Measurements from ENCODE around the gene ATP2B2. TPM values are rescaled to one million over a fixed set of nuclear protein-coding genes. Genes with fewer than 3 reads are reported as not detected.

The ATP2B2 gene
- total and polyA plus RNA-seq, 2 experiments from 2014 or later: 0.66 to 1.8 TPM

GRCh38 chr3:10274601-10275000 lies 230.8 kb downstream of the ATP2B2 start:
- 63% methylated on average over 1 of the region's 1 CpG for WGBS (ENCODE audit: low lambda C conversion rate, missing lambda C conversion rate)
- peaks cover 65% of the 10 kb centered on the region for H3K79me2 ChIP-seq
- no peaks in the 10 kb centered on the region for H3K27me3 ChIP-seq
- no peak overlapping the region for H3K27ac ChIP-seq
- H3K36me3 ChIP-seq (replicated peaks; ENCODE audit: insufficient read depth, low read depth): no peaks in the 10 kb centered on the region
- H2AFZ ChIP-seq: no peak overlapping the region
- TF ChIP-seq EZH2 (IDR thresholded peaks at IDR 0.05; ENCODE audit: borderline replicate concordance): no peak
- TF ChIP-seq CTCF (IDR thresholded peaks at IDR 0.05; ENCODE audit: poor library complexity): no peak
- no peak for TF ChIP-seq EZH2phosphoT487 (IDR thresholded peaks at IDR 0.05; ENCODE audit: low read depth, severe bottlenecking, unreplicated experiment)
- no peak overlapping the region for H3K4me3 ChIP-seq
- H3K4me1 ChIP-seq (ENCODE audit: insufficient read depth): no peaks in the 10 kb centered on the region
- peaks cover 28% of the 10 kb centered on the region for H4K20me1 ChIP-seq (ENCODE audit: insufficient read depth, poor library complexity, severe bottlenecking)
- H3K9me2 ChIP-seq (replicated peaks; ENCODE audit: insufficient read depth): no peaks in the 10 kb centered on the region
- no peak for DNase-seq (ENCODE audit: low spot score)
- no peaks in the 10 kb centered on the region for H3K9me3 ChIP-seq (ENCODE audit: low read depth)
- no peak overlapping the region for H3K4me2 ChIP-seq

MicroRNAs within 50 kb of the gene (microRNA counts, 767-probe panel; counts per million panel counts)
- microRNA hsa-miR-378b (not detected), microRNA hsa-miR-885-3p (not detected), microRNA hsa-miR-885-5p (2,634 counts per million, percentile 5 among the panel's probes with 10 or more counts)

Small RNAs within 50 kb of the gene (microRNA-seq; reads per million reads assigned to microRNA genes)
- gene MIR378B (not detected), gene MIR885 (45.6 reads per million, percentile 51 among the genes with 10 or more reads in this experiment)

Small RNAs within 50 kb of the gene (small RNA-seq; reads per million reads assigned to genes)
- gene MIR378B (0.16 reads per million), gene MIR885 (0.22 reads per million), gene RF02126 (not detected)

Other genes with a start within 250 kb of the ATP2B2 start
- gene GHRL, start 212.6 kb downstream of the ATP2B2 start, total RNA-seq: 12.4 and 14.0 TPM in 2 replicates
- gene GHRL, start 212.6 kb downstream of the ATP2B2 start, polyA plus RNA-seq: 11.3 and 12.0 TPM in 2 replicates
- gene SEC13, start 184.5 kb downstream of the ATP2B2 start, total RNA-seq: 159 and 187 TPM in 2 replicates
- 310 and 317 TPM in 2 replicates for gene SEC13, start 184.5 kb downstream of the ATP2B2 start, polyA plus RNA-seq